Activated CD8-positive, alpha-beta memory T cell treated with anti-CD3 and anti-CD28 coated beads, Interleukin-2, amount 50 U/mL, for 24 hours (primary cell): ENCODE results near the gene ANO4.

Source experiments
- DNase-seq: peaks from one replicate; pipeline ENCODE4 v3.0.0-alpha.2; 2020; ENCODE audit errors: extremely low read depth

Gene ANO4

GRCh38 chr12:100951756-100952155 lies 157.2 kb downstream of the ANO4 start:
- no peak for DNase-seq

GRCh38 chr12:100953217-100953616 lies 158.6 kb downstream of the ANO4 start:
- DNase-seq = no peak

GRCh38 chr12:100953677-100954076 lies 159.1 kb downstream of the ANO4 start:
- DNase-seq = no peak

GRCh38 chr12:100954118-100954517 lies 159.5 kb downstream of the ANO4 start:
- no peak for DNase-seq

- no peak for DNase-seq
These were observed 160.6 kb downstream of the ANO4 start for GRCh38 chr12:100955139-100955538.

GRCh38 chr12:100956311-100956852 lies 161.8 kb downstream of the ANO4 start:
- DNase-seq = no peak

- no peak for DNase-seq
These were observed 164.9 kb downstream of the ANO4 start for GRCh38 chr12:100959481-100959880.

GRCh38 chr12:100962086-100962712 lies 167.6 kb downstream of the ANO4 start:
- no peak for DNase-seq

GRCh38 chr12:100963381-100963780 lies 168.8 kb downstream of the ANO4 start:
- no peak for DNase-seq

GRCh38 chr12:100964028-100964427 lies 169.5 kb downstream of the ANO4 start:
- no peak for DNase-seq

- no peak for DNase-seq
These were observed 172.6 kb downstream of the ANO4 start for GRCh38 chr12:100967189-100967588.

- no peak for DNase-seq
These were observed 176.3 kb downstream of the ANO4 start for GRCh38 chr12:100970894-100971293.

GRCh38 chr12:100972121-100972520 lies 177.5 kb downstream of the ANO4 start:
- no peak for DNase-seq

GRCh38 chr12:100974341-100974740 lies 179.8 kb downstream of the ANO4 start:
- DNase-seq = no peak

GRCh38 chr12:100974747-100975146 lies 180.2 kb downstream of the ANO4 start:
- no peak for DNase-seq

GRCh38 chr12:100976735-100977134 lies 182.2 kb downstream of the ANO4 start:
- DNase-seq = no peak

GRCh38 chr12:100980856-100981255 lies 186.3 kb downstream of the ANO4 start:
- no peak for DNase-seq

GRCh38 chr12:100982511-100983183 lies 188.1 kb downstream of the ANO4 start:
- no peak for DNase-seq

- no peak for DNase-seq
These were observed 190.2 kb downstream of the ANO4 start for GRCh38 chr12:100984796-100985195.

GRCh38 chr12:100986595-100987547 lies 192.3 kb downstream of the ANO4 start:
- no peak for DNase-seq

- no peak for DNase-seq
These were observed 193.3 kb downstream of the ANO4 start for GRCh38 chr12:100987552-100988521.
